Vagina (tissue), 2 donors: ENCODE measurements around the gene SLC19A3. TPM values are rescaled to one million over a fixed set of nuclear protein-coding genes. Genes with fewer than 3 reads are reported as not detected.

Experiments used
- DNase-seq, 2 donors: peaks; one replicate each; pipeline ENCODE4 v3.0.0-alpha.2; 2017; ENCODE audit errors: extremely low spot score in 2 of 2
- H3K27ac ChIP-seq: fragments of 200-600 bp; sonication (generic); one replicate; pipeline ENCODE4 v1.5.1; 2019
- H3K27me3 ChIP-seq: fragments of 200-600 bp; sonication (generic); one replicate; pipeline ENCODE4 v1.5.1; 2019
- H3K36me3 ChIP-seq, 2 donors: fragments of 200-600 bp; sonication (generic); one replicate each; pipeline ENCODE4 v1.5.1; 2017 to 2019
- H3K4me1 ChIP-seq: fragments of 200-600 bp; sonication (generic); one replicate; pipeline ENCODE4 v1.5.1; 2019
- H3K4me3 ChIP-seq, 2 donors: fragments of 200-600 bp; sonication (generic); 1 replicate in 1 of 2; 2 replicates in 1 of 2; pipeline ENCODE4 v1.5.1; 2016 to 2019
- H3K9me3 ChIP-seq: fragments of 200-600 bp; sonication (generic); one replicate; pipeline ENCODE4 v1.5.1; 2019
- CTCF ChIP-seq, 3 experiments: fragments of 450-650 bp in 2 of 3; fragments of 200-600 bp in 1 of 3; sonication (generic) in 1 of 3; IDR thresholded peaks; one replicate each; pipeline ENCODE4 v1.5.1; 2017 to 2019; ENCODE audit warnings: antibody characterized with exemption in 3 of 3, mild to moderate bottlenecking in 2 of 3, moderate library complexity in 2 of 3
- POLR2A ChIP-seq, 2 donors: fragments of 450-650 bp; IDR thresholded peaks; one replicate each; pipeline ENCODE4 v1.6.1; 2017; ENCODE audit warnings: antibody characterized with exemption in 2 of 2, mild to moderate bottlenecking in 2 of 2, moderate library complexity in 2 of 2
- POLR2AphosphoS5 ChIP-seq, 2 donors: sonication (generic); formaldehyde crosslinking; IDR thresholded peaks; one replicate each; pipeline ENCODE4 v1.9.0; 2017; ENCODE audit warnings: antibody characterized with exemption in 2 of 2, mild to moderate bottlenecking in 2 of 2, low read depth in 1 of 2; ENCODE audit not compliant: insufficient read depth in 1 of 2
- intact Hi-C: fragments of 100-400 bp; cut with DNase I; formaldehyde crosslinking; loops from one replicate; pipeline ENCODE4 v1.15.1; 2023
- total RNA-seq: library from RNA; depleted of rRNA; stranded (reverse); fragments of >200 nt; gene quantifications from one replicate; pipeline ENCODE4 v1.2.3, GENCODE V29; 2016

Gene SLC19A3
- total RNA-seq, 1 donor from 2014 or later = 7.4 TPM

- intact Hi-C loops = no loop called here
- peak in 1 of 2 donors; percentile 22 for DNase-seq
- Histone ChIP-seq H3K9me3 (no peaks in the 10 kb centered on the region), H3K27me3 (no peaks in the 10 kb centered on the region), H3K36me3 (no peaks in the 10 kb centered on the region), H3K4me1 (no peaks in the 10 kb centered on the region), H3K27ac (no peak overlapping the region), H3K4me3 (no peak overlapping the region)
- TF ChIP-seq POLR2AphosphoS5 (IDR thresholded peaks at IDR 0.05; ENCODE audit: insufficient read depth in 1 of 2, low read depth in 1 of 2) = no peak
- TF ChIP-seq CTCF (IDR thresholded peaks at IDR 0.05) = no peak
- no peak for TF ChIP-seq POLR2A (IDR thresholded peaks at IDR 0.05)
Observed at GRCh38 chr2:227703961-227704360, 13.9 kb downstream of the SLC19A3 start.

GRCh38 chr2:227703280-227703732 is 14.5 kb downstream of the SLC19A3 start:
- Histone ChIP-seq H3K9me3 (no peaks in the 10 kb centered on the region), H3K36me3 (no peaks in the 10 kb centered on the region), H3K27ac (no peak overlapping the region), H3K27me3 (no peaks in the 10 kb centered on the region), H3K4me1 (no peaks in the 10 kb centered on the region), H3K4me3 (no peak overlapping the region)
- intact Hi-C loops = no loop called here
- peak in 1 of 2 donors; percentile 52 for DNase-seq
- TF ChIP-seq POLR2AphosphoS5 (IDR thresholded peaks at IDR 0.05; ENCODE audit: insufficient read depth in 1 of 2, low read depth in 1 of 2) = no peak
- no peak for TF ChIP-seq CTCF (IDR thresholded peaks at IDR 0.05)
- no peak for TF ChIP-seq POLR2A (IDR thresholded peaks at IDR 0.05)

GRCh38 chr2:227701556-227701955 is 16.3 kb downstream of the SLC19A3 start:
- H3K27ac ChIP-seq = no peak overlapping the region
- intact Hi-C loops = no loop called here
- TF ChIP-seq POLR2A (IDR thresholded peaks at IDR 0.05) (no peak), CTCF (IDR thresholded peaks at IDR 0.05) (no peak), POLR2AphosphoS5 (IDR thresholded peaks at IDR 0.05; ENCODE audit: insufficient read depth in 1 of 2, low read depth in 1 of 2) (no peak)
- no peak overlapping the region for H3K4me3 ChIP-seq
- no peaks in the 10 kb centered on the region for H3K9me3 ChIP-seq
- DNase-seq = no peak
- no peaks in the 10 kb centered on the region for H3K36me3 ChIP-seq
- no peaks in the 10 kb centered on the region for H3K27me3 ChIP-seq
- H3K4me1 ChIP-seq = no peaks in the 10 kb centered on the region

GRCh38 chr2:227696990-227697679 is 20.7 kb downstream of the SLC19A3 start:
- Histone ChIP-seq H3K27me3 (no peaks in the 10 kb centered on the region), H3K9me3 (no peaks in the 10 kb centered on the region), H3K27ac (no peak overlapping the region), H3K36me3 (no peaks in the 10 kb centered on the region), H3K4me3 (no peak overlapping the region), H3K4me1 (no peaks in the 10 kb centered on the region)
- intact Hi-C loops = no loop called here
- TF ChIP-seq POLR2A (IDR thresholded peaks at IDR 0.05) = no peak
- TF ChIP-seq POLR2AphosphoS5 (IDR thresholded peaks at IDR 0.05; ENCODE audit: insufficient read depth in 1 of 2, low read depth in 1 of 2) = no peak
- no peak for TF ChIP-seq CTCF (IDR thresholded peaks at IDR 0.05)
- DNase-seq = no peak

GRCh38 chr2:227687189-227687588 is 30.6 kb downstream of the SLC19A3 start:
- TF ChIP-seq CTCF (IDR thresholded peaks at IDR 0.05) (no peak), POLR2A (IDR thresholded peaks at IDR 0.05) (no peak), POLR2AphosphoS5 (IDR thresholded peaks at IDR 0.05; ENCODE audit: insufficient read depth in 1 of 2, low read depth in 1 of 2) (no peak)
- H3K36me3 ChIP-seq = no peaks in the 10 kb centered on the region
- DNase-seq = no peak
- H3K4me3 ChIP-seq = no peak overlapping the region
- no peaks in the 10 kb centered on the region for H3K27me3 ChIP-seq
- H3K27ac ChIP-seq = no peak overlapping the region
- no peaks in the 10 kb centered on the region for H3K9me3 ChIP-seq
- intact Hi-C loops = no loop called here
- H3K4me1 ChIP-seq = no peaks in the 10 kb centered on the region
